Measurements from ENCODE around the gene COPZ2. TPM values are rescaled to one million over a fixed set of nuclear protein-coding genes. Genes with fewer than 3 reads are reported as not detected.

Gene COPZ2
- total and polyA plus RNA-seq, 9 of the 15 experiments (the other 6 are each of a cell fraction or from before 2014, with no cell fraction given) = 0.22 to 0.49 TPM; not detected in 7

- TF ChIP-seq ZNF512 (tag; IDR thresholded peaks at IDR 0.05) (no peak), HCFC1 (IDR thresholded peaks at IDR 0.05; ENCODE audit: low read depth, low read length) (peak; percentile 33), CXXC5 (CRISPR knock-in tag; IDR thresholded peaks at IDR 0.05) (peak; percentile 78), MXD1 (CRISPR knock-in tag; IDR thresholded peaks at IDR 0.05; ENCODE audit: borderline replicate concordance, poor library complexity, severe bottlenecking) (peak; percentile 63), STAG1 (CRISPR knock-in tag; IDR thresholded peaks at IDR 0.05; ENCODE audit: borderline replicate concordance) (peak; percentile 80), E2F1 (CRISPR knock-in tag; IDR thresholded peaks at IDR 0.05) (0 out of 2 replicates have a peak, but pooled peaks have one; percentile 14), FUS (optimal IDR thresholded peaks at IDR 0.05; ENCODE audit: low read depth, low read length) (no peak), NUFIP1 (IDR thresholded peaks at IDR 0.05; ENCODE audit: partially characterized antibody) (no peak), ARID3A (IDR thresholded peaks at IDR 0.05; ENCODE audit: borderline replicate concordance, low read depth, low read length) (no peak), SREBF1 (IDR thresholded peaks at IDR 0.05; ENCODE audit: borderline replicate concordance, low read depth, low read length) (peak; percentile 37; the same call in 1 of the 2 replicates), MTA2 (IDR thresholded peaks at IDR 0.05; ENCODE audit: low read depth) (no peak), PHF21A (IDR thresholded peaks at IDR 0.05; ENCODE audit: borderline replicate concordance, low read depth) (no peak), MYC (IDR thresholded peaks at IDR 0.05; ENCODE audit: low read depth, low read length) (0 out of 2 replicates have a peak, but pooled peaks have one; percentile 17), MYC (CRISPR knock-in tag; IDR thresholded peaks at IDR 0.05; ENCODE audit: borderline replicate concordance, low read depth) (no peak), CEBPB (tag; IDR thresholded peaks at IDR 0.05) (no peak), RB1 (IDR thresholded peaks at IDR 0.05; ENCODE audit: low read depth) (no peak; the same call in 1 of the 2 replicates), POLR2B (IDR thresholded peaks at IDR 0.05; ENCODE audit: low read depth, partially characterized antibody) (no peak), NBN (IDR thresholded peaks at IDR 0.05; ENCODE audit: low read depth) (no peak), PCBP2 (IDR thresholded peaks at IDR 0.05; ENCODE audit: low read depth, low read length, poor library complexity, severe bottlenecking) (no peak), USF1 (CRISPR knock-in tag; IDR thresholded peaks at IDR 0.05) (peak; percentile 82), MXI1 (IDR thresholded peaks at IDR 0.05; ENCODE audit: low read depth, low read length) (peak; percentile 99), TCF3 (CRISPR knock-in tag; IDR thresholded peaks at IDR 0.05) (no peak), RNF2 (IDR thresholded peaks at IDR 0.05) (peak; percentile 20; the same call in 1 of the 2 replicates)
Measured at GRCh38 chr17:48025040-48025903, 12.3 kb downstream of the COPZ2 start (continued).

Data from K562 (cell line).